HG02623 (cell line): Measurements from ENCODE around the gene ABCF3.

Experiments used
- ATAC-seq: cut with Tn5 transposase; IDR thresholded peaks from one replicate; pipeline ENCODE4 v1.9.1; 2021; ENCODE audit warnings: moderate library complexity; ENCODE audit not compliant: unreplicated experiment

ABCF3 gene

DNA sequence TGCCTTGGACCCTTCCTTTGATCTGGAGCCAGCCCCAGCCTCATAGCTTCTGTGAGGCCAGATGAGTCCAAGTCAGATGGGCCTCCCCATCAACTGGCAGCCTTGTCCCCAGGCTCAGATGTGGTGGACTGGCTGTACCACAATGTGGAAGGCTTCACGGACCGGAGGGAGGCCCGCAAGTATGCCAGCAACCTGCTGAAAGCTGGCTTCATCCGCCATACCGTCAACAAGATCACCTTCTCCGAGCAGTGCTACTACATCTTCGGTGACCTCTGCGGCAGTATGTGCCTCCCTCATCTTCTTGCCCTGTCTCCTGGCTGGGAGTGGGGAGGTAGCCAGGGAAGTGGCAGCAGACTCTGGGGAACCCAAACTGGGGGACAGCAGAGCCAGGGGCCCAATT, 18.2 kb upstream of the ABCF3 start:
- no peak for ATAC-seq

- ATAC-seq = no peak
These were observed 17.5 kb upstream of the ABCF3 start for GRCh38 chr3:184168363-184169120.

DNA sequence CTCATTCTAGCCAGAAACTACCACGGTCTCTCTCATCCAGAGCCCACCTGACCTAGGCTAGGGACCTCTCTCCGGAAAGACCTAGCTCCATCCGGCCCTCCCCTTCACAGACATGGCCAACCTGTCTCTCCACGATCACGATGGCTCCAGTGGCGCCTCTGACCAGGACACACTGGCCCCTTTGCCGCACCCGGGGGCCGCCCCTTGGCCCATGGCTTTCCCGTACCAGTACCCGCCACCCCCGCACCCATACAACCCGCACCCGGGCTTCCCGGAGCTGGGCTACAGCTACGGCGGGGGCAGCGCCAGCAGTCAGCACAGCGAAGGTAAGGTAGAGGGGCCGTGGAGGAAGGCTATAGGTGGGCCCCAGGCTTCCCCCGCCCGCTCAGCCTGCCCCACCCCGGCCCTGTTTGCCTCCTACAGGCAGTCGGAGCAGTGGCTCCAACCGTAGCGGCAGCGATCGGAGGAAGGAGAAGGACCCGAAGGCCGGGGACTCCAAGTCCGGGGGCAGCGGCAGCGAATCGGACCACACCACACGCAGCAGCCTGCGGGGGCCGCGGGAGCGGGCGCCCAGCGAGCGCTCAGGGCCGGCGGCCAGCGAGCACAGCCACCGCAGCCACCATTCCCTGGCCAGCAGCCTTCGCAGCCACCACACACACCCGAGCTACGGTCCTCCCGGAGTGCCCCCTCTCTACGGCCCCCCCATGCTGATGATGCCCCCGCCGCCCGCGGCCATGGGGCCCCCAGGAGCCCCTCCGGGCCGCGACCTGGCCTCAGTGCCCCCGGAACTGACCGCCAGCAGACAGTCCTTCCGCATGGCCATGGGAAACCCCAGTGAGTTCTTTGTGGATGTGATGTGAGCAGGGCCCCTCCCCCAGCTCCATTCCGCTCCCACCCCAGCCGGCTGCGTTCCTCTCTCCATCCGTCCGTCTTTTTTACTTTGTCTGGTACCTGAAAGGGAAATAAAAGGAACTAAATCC, 15.8 kb upstream of the ABCF3 start:
- ATAC-seq = no peak

DNA sequence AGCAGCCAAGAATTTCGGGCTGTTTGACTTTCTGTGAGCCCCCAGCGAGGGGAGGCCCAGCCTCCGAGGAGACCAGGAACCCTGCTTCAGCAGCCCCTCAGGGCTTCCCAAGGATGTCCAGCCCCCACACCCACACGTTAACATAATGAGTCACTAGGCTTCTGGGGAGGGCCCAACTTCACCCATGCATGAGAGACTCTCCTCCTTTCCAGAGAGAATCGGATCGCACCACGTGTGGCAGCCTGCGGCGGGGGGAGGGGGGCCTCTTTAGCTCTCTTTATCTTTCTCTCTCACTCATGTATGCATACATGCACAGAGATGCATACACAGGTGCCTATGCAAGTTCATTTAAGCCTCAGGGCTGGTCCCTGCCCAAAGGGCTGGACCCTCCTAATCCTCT, 14.4 kb upstream of the ABCF3 start:
- no peak for ATAC-seq

GRCh38 chr3:184172681-184173373, 13.2 kb upstream of the ABCF3 start:
- ATAC-seq = no peak

GRCh38 chr3:184173374-184173722, 12.7 kb upstream of the ABCF3 start:
- no peak for ATAC-seq

DNA sequence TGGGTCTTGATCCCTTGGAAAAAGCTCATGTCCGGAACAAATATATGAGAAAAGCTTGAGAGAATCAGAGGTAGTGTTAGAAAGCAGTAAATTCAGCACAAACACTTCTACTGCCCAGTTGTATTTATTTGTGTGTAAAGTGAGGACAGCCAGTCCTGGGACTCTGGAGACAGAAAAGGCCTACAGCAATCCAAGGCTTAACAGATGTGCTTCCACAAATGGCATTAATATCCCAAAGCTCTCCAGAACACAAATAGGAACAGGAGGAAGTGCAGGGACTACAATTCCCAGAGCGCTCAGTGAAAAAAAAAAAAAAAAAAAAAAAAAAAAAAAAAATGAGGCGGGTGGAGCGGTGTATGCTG, 11.7 kb upstream of the ABCF3 start:
- ATAC-seq = no peak

DNA sequence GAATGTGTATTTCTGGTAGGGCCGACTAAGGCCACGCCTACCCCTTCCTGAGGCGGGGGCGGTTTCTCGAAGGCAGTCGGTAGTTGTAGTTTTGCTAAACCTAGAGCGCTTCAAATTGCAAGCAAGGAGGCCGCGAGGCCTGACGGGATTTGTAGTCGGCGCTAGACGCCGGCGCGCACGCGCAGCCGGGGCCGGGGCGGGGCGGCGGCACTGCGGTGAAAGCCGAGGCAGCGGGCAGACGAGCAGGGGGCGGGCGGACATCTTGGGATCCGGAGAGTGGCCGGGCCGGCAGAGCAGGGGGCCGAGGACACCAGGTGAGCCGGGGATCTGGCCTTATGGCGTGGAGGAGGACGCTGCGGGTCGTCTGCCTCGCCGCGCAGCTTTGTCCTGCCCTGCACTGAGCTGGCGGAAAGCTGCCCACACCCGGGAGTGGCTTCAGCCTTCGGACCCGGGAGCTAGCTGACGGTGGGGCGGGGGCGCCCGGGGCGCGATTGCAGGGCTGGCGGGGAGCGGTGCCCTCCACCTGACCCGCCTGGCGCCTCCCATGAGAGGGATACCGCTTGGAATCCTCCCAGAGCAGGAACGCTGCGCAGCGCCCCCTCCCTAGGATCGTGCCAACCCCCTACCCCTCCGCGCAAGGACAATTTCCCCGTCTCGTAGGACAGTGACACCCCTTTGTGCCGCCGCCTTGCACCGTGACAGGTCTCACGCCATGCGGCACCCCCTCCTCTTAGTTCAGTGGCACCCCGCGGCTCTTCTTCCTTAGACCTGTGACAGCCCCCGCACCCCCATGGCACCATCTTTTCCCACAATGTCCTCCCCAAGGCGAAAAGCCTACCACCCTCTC, 11.1 kb upstream of the ABCF3 start, which contains the start of gene AP2M1:
Gene AP2M1, plus strand, starts transcription at position 210 of the 847 bp plus-strand sequence. CDS start 2,139 bp downstream, outside the sequence.
- peak; percentile 96 for ATAC-seq

- no peak for ATAC-seq
These were observed 10.5 kb upstream of the ABCF3 start for GRCh38 chr3:184175506-184175905.

DNA sequence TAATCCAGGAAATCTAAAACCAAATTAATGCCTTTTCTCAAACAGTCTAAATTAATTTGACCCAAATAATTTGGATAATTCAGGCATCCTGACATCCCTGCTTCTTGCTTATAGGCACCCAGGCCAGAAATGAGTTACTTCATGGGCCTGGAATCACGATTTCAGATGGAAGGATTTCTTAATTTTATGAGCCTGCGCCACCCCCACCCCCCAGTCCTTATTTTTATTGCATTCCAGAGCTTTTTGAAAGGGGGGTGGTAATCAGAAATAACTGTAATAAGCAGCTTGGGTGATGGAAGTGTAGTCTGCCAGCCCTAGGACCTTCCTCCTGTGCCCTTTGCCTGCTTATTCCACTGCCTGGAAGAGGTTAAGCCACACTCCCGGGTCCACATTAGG, 10.0 kb upstream of the ABCF3 start:
- no peak for ATAC-seq

- no peak for ATAC-seq
These were observed 9.3 kb upstream of the ABCF3 start for GRCh38 chr3:184176377-184177330.

DNA sequence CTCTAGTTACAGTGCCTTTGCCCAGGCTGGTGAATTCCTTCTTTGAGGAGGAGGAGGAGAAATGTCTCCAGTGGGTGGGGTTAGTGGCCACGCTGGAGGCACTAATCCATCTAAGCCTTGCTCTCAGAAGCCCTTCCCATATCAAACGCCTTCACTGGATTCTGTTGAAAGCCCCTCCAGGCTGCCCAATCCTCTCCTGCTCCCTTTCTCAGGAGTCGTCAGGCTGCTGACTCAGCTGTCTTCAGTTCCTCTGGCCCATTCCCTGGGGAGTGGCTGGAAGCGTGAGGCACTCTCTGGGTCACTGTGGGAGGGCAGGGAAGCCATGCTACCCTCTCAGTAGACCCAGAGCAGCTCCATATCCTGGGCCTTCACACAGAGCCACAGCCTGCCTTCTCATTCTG, 8.7 kb upstream of the ABCF3 start:
- no peak for ATAC-seq

DNA sequence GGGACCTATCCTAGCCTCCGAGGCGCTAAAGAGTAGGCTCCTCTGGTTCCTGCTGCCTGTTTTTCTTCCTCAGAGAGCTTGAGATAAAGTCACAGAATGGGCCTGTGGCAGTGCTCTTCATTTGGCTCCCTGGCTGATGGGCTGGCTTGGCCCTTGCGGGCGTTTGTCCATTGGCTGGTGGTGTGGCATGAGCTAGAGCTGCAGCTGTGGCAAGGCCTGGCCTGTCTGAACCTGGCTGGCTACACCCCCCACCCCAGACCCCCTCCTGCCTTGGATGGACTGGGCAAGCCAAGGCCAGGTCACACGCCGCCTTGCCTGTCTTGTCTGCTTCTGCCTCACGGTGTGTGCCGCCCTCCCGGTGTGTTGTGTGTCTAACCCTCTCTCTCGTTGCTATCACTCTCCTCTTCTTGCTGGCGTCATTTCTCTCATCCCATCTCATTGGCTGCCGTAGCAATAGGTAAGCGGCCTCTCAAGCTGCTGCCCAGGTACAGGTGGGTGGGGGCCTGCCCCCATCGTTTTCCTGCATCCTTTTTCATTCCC, 8.2 kb upstream of the ABCF3 start:
- no peak for ATAC-seq

GRCh38 chr3:184178521-184179138, 7.4 kb upstream of the ABCF3 start:
- ATAC-seq = no peak

GRCh38 chr3:184180165-184180564, 5.8 kb upstream of the ABCF3 start:
- no peak for ATAC-seq

- ATAC-seq = no peak
These were observed 4.4 kb upstream of the ABCF3 start for GRCh38 chr3:184181596-184181995.

DNA sequence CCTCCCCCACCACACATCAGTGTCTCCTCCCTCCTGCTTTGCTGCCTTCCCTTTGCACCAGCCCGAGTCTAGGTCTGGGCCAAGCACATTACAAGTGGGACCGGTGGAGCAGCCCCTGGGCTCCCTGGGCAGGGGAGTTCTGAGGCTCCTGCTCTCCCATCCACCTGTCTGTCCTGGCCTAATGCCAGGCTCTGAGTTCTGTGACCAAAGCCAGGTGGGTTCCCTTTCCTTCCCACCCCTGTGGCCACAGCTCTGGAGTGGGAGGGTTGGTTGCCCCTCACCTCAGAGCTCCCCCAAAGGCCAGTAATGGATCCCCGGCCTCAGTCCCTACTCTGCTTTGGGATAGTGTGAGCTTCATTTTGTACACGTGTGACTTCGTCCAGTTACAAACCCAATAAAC, 2.3 kb upstream of the ABCF3 start:
- ATAC-seq = no peak

- ATAC-seq = no peak
These were observed 1.3 kb upstream of the ABCF3 start for GRCh38 chr3:184184546-184185230.
